NK-92 (cell line): ENCODE measurements around the gene LONP1.

Source experiments
- DNase-seq: peaks from one replicate; lab custom pipeline; 2025; ENCODE audit not compliant: unreplicated experiment; lab: John Stamatoyannopoulos, UW

The LONP1 gene

GRCh38 chr19:5651361-5651760 is 68.6 kb downstream of the LONP1 start:
- DNase-seq = no peak

DNA sequence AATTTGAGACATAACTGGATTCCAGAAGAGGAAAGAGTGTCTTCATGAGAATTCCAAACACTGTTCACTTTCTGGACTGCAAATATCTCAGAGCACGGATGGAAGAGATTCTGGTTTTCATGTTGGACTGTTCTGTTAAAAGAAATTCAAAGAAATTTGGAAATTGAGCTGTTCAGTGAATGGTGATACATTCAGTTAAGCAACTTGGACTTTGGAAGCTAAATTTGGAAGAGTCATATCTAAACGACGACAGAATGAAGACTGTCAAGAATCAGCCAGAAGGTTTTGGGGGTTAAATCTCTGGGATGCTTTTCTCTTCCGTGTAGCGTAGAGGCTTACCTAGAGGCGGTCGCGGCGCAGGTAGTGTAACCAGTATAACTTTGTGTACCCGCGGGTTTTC is 71.5 kb downstream of the LONP1 start:
- no peak for DNase-seq

DNA sequence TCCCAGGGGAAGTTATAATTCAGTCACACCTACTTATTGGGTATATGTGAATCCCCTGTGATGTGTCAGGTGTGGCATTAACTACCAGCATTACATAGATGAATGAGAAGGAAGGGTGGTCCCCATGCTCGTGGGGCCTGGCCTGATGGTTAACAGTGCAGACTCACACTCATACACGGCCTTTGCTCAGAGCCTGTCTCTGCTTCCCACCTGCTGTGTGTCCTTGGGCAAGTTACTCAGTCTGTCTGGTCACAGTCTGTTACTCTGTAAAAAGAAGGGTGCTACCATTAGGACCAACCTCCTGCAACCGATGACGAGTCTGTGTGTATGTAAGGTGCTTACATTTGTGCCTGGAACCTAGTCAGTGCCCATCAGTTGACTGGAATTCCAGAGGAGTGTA is 73.2 kb downstream of the LONP1 start:
- no peak for DNase-seq

GRCh38 chr19:5645409-5645808 is 74.5 kb downstream of the LONP1 start:
- DNase-seq = no peak

GRCh38 chr19:5644037-5644436 is 75.9 kb downstream of the LONP1 start:
- DNase-seq = no peak

GRCh38 chr19:5643060-5643459 is 76.9 kb downstream of the LONP1 start:
- DNase-seq = no peak

GRCh38 chr19:5642204-5642603 is 77.7 kb downstream of the LONP1 start:
- DNase-seq = no peak
